Glutamatergic neuron (in vitro differentiated cells): ENCODE data around the gene AKIRIN1. TPM values are rescaled to one million over a fixed set of nuclear protein-coding genes. Genes with fewer than 3 reads are reported as not detected.
"Not testable (repeated sequence)": the region's sequence is repeated elsewhere in the genome, so short reads cannot be mapped to it uniquely, and the experiment has no call there.

Experiments used
- DNase-seq: peaks from one replicate; pipeline ENCODE4 v3.0.0; 2022
- H3K27ac Mint-ChIP-seq: one replicate; pipeline ENCODE4 v1.8.0; 2020; ENCODE audit warnings: mild to moderate bottlenecking, mixed read lengths, inconsistent platforms; ENCODE audit not compliant: unreplicated experiment
- H3K27me3 Mint-ChIP-seq: one replicate; pipeline ENCODE4 v1.8.0; 2020; ENCODE audit warnings: mild to moderate bottlenecking, moderate library complexity, mixed read lengths, inconsistent platforms; ENCODE audit not compliant: unreplicated experiment
- H3K36me3 Mint-ChIP-seq: one replicate; pipeline ENCODE4 v1.8.0; 2020; ENCODE audit warnings: mild to moderate bottlenecking, mixed read lengths, inconsistent platforms; ENCODE audit not compliant: unreplicated experiment
- H3K4me1 Mint-ChIP-seq: one replicate; pipeline ENCODE4 v1.8.0; 2020; ENCODE audit warnings: mild to moderate bottlenecking, low read depth, mixed read lengths, inconsistent platforms; ENCODE audit not compliant: unreplicated experiment
- H3K4me3 Mint-ChIP-seq: one replicate; pipeline ENCODE4 v1.8.0; 2020; ENCODE audit warnings: mild to moderate bottlenecking, mixed read lengths, inconsistent platforms; ENCODE audit not compliant: unreplicated experiment
- H3K9me3 Mint-ChIP-seq: one replicate; pipeline ENCODE4 v1.8.0; 2020; ENCODE audit warnings: mild to moderate bottlenecking, moderate library complexity, mixed read lengths, inconsistent platforms; ENCODE audit not compliant: unreplicated experiment
- CTCF ChIP-seq: fragments of 200-600 bp; sonication (generic); IDR thresholded peaks from one replicate; pipeline ENCODE4 v1.5.0; 2021; ENCODE audit not compliant: partially characterized antibody, unreplicated experiment
- total RNA-seq: library from RNA; stranded (reverse); fragmentation: NEBNext Ultra II Directional; extraction: Animal tissue kit (Norgen Biotek cat#: 25700); gene quantifications from one replicate; pipeline ENCODE4 v1.2.1, GENCODE V29; 2021; ENCODE audit not compliant: unreplicated experiment

Gene AKIRIN1
- total RNA-seq, 1 donor from 2014 or later: 95.5 TPM

GRCh38 chr1:39017266-39017665 lies 26.2 kb downstream of the AKIRIN1 start:
- Mint-ChIP-seq H3K4me3 (no peak overlapping the region), H3K27ac (no peak overlapping the region)

GRCh38 chr1:39020494-39020893 lies 29.4 kb downstream of the AKIRIN1 start:
- H3K4me1 Mint-ChIP-seq, H3K27ac Mint-ChIP-seq, H3K9me3 Mint-ChIP-seq, H3K27me3 Mint-ChIP-seq, H3K4me3 Mint-ChIP-seq, H3K36me3 Mint-ChIP-seq, DNase-seq: not testable (repeated sequence)

More at GRCh38 chr1:39017266-39017665, 26.2 kb downstream of the AKIRIN1 start:
- TF ChIP-seq CTCF: no peak
- no peak for DNase-seq
- Mint-ChIP-seq H3K36me3 (no peaks in the 10 kb centered on the region), H3K9me3 (peaks cover 4% of the 10 kb centered on the region), H3K4me1 (no peaks in the 10 kb centered on the region), H3K27me3 (no peaks in the 10 kb centered on the region)

- no peak for TF ChIP-seq CTCF
- Mint-ChIP-seq H3K4me3 (no peak overlapping the region), H3K36me3 (no peaks in the 10 kb centered on the region), H3K27me3 (peaks cover 8% of the 10 kb centered on the region), H3K4me1 (peaks cover 2% of the 10 kb centered on the region), H3K27ac (no peak overlapping the region), H3K9me3 (peaks cover 8% of the 10 kb centered on the region)
- no peak for DNase-seq
These were observed 30.4 kb downstream of the AKIRIN1 start for GRCh38 chr1:39021426-39021825.

GRCh38 chr1:39023140-39023539 lies 32.1 kb downstream of the AKIRIN1 start:
- H3K27ac Mint-ChIP-seq: no peak overlapping the region
- H3K27me3 Mint-ChIP-seq: peaks cover 9% of the 10 kb centered on the region
- peaks cover 13% of the 10 kb centered on the region for H3K9me3 Mint-ChIP-seq
- DNase-seq: no peak
- H3K4me1 Mint-ChIP-seq: peaks cover 2% of the 10 kb centered on the region
- no peak overlapping the region for H3K4me3 Mint-ChIP-seq
- TF ChIP-seq CTCF: no peak
- no peaks in the 10 kb centered on the region for H3K36me3 Mint-ChIP-seq

- TF ChIP-seq CTCF: no peak
- H3K4me3 Mint-ChIP-seq: peak within 1 kb of the TSS; percentile 99
- H3K27ac Mint-ChIP-seq: peak within 1 kb of the TSS; percentile 97
These were observed 35.2 kb downstream of the AKIRIN1 start, which contains the start of gene NDUFS5 for GRCh38 chr1:39026051-39026865. Gene NDUFS5 (plus strand): TSS chr1:39026350. CDS start chr1:39028725, 2,375 bp downstream.

More at GRCh38 chr1:39026051-39026865, 35.2 kb downstream of the AKIRIN1 start, which contains the start of gene NDUFS5:
- Mint-ChIP-seq H3K9me3 (peaks cover 10% of the 10 kb centered on the region), H3K36me3 (no peaks in the 10 kb centered on the region), H3K27me3 (peaks cover 9% of the 10 kb centered on the region), H3K4me1 (peaks cover 3% of the 10 kb centered on the region)
- peak; percentile 90 for DNase-seq
